Cerebellar nuclear complex (tissue), 1 donor: ENCODE data around the gene HMSD.
"Not testable (repeated sequence)": the region's sequence is repeated elsewhere in the genome, so short reads cannot be mapped to it uniquely, and the experiment has no call there.

Source experiments
- DNase-seq, 2 experiments: peaks; one replicate each; lab custom pipeline; 2025; lab: John Stamatoyannopoulos, UW

The HMSD gene, protein sequence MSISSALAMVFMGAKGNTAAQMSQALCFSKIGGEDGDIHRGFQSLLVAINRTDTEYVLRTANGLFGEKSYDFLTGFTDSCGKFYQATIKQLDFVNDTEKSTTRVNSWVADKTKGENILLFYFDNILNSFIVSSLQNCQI

DNA sequence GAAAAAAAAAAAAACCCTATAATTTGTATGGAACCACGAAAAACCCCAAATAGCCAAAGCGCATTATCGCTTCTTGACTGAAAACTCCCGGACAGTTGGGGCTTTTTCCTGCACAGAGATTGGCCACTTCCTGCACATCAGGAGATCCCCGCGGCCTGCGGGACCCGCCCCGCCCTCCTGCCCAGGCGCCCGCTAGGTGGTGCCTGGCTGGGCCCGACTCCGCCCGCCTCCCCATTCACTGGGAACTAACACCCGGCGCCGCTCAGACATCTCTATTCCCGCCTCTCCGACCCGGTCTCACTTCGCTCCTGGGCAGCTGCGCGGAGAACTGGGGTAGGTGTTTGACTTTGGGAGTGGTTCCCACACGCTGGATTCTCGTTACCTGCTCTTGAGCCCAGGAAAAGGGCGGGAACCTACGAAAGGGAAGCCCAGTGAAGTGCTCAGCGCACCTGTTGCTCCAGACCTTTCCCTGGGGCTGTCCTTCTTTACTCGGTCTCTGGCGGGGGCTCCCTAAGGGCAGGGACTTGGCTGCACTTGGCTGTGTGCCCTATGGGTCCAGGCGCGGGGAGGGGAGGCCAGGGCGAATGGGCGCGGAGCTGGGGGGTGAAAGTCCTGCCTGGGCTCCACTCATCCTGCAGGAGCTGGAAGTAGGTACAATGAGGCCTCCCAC lies at the start of gene HMSD:
TSS of gene HMSD (plus strand) at position 234 of the 670 bp plus-strand sequence. CDS start 4,155 bp downstream, outside the sequence.
- DNase-seq, result no peak

DNA sequence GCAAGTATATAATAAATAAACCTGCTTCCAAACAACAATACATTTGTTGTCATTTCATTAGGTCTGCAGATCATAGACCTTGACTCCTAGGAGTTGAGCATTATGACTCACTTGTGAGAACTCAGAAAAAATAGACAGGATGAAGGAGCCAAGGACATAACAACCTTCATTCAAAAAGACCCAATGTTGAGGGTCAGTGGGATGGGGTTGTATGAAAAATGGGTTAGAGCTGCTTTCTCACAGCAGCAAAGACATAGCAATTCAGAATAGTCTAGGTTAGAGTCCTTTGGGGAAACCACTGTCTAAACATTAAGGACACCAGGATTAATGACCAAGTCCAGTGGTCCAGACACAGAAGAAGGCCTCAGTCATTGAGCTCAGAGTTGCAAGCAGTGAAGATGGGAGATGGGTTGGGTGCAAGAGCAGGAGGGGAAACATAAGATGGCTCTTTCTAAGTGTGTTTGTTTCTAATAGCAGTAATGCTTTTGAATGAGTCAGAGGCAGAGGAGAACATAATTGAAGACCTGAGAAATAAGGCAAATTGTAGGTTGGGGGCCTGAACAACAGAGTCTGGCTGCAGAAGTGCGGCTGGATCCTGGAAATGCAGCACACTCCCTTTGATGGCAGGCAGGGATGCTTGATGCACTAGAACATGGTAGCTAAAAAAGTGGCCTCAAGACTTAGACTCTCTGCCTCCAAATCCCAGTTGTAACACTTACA lies 45.1 kb upstream of the HMSD start:
- no peak for DNase-seq

DNA sequence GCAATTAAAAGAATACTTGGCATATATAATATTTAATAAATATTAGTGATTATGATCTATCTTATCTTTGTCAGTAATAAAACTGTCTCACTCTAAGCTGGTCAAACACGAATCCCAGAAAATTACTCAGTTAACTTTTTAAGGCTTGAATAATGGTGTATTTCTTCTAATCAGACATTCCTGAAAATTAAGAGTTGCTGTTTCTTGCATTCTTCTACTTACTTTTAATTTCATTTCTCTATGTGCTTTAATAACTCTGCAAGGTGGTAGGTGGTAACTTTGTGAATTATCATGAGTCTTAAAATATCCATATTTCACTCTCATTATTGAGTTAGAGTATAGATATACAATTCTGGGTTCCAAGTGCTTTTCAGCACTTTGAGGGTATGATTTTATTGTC lies 44.4 kb upstream of the HMSD start:
- no peak for DNase-seq

DNA sequence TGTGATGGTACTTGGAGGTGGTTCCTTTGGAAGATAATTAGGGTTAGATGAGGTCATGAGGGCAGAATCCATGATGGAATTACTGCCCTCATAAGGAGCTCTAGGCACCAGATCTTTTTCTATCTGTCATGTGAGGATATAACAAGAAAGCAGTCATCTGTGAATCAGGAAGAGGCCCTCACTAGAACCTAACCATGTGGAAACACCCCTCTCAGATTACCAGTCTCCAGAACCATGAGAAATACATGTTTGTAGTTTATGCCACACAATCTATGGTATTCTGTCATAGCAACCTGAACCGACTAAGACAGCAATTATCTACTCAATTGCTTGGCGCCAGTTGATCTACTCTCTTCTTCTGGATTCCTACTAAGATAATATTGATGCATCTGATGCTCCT lies 43.7 kb upstream of the HMSD start:
- DNase-seq, result no peak

DNA sequence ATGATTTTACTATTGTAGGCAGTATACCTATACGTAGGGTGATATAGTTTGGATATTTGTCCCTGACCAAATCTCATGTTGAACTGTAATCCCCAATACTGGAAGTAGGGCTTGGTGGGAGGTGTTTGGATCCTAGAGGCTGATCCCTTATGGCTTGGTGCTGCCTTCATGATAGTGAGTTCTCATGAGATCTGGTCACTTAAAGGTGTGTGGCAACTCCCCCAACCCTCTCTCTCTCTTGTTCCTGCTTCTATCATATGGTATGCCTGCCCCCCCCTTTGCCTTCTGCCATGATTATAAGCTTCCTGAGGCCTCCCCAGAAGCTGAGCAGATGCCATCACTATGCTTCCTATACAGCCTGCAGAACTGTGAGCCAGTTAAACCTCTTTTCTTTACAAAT lies 43.0 kb upstream of the HMSD start:
- no peak for DNase-seq

DNA sequence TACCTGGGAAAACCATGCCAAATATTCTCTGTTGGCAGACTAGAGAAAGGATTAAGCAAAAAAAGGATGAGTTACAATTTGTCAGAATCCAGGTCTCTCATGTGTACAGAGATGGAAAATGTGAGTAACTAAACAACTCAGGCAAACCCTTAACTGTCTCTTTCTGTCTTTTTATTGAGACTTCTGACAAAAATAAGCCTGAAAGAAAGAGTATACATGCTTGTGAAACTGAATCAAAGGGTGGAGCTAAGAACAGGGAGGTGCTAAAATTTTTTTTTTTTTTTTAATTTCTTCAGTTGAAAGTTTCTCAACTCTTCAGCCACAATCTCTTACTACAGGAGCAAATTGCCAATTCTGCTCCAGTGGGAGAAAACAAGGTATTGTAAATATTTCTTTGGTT lies 41.4 kb upstream of the HMSD start, which contains the start of gene SERPINB10:
TSS of gene SERPINB10 (plus strand) at position 295 of the 400 bp plus-strand sequence. CDS start 7,553 bp downstream, outside the sequence.
- no peak for DNase-seq

DNA sequence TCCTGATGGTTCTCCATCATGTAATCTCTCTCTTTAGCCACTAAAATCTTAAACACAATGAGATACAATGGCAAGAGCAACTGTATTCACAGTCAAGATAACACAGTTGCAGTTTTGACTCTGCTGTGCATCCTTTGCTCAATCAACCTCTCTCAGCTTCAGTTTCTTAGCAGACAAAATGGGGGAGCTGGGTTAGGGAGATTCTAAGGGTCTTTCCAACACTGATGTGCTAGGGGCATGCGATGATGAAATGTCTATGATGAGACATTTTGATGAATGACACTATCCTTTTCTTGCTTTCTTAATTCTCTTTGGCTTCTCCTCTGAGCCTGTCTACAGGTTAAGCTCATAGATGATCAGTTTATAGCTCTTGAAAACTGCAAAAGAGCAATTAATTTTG lies 40.2 kb upstream of the HMSD start:
- no peak for DNase-seq

DNA sequence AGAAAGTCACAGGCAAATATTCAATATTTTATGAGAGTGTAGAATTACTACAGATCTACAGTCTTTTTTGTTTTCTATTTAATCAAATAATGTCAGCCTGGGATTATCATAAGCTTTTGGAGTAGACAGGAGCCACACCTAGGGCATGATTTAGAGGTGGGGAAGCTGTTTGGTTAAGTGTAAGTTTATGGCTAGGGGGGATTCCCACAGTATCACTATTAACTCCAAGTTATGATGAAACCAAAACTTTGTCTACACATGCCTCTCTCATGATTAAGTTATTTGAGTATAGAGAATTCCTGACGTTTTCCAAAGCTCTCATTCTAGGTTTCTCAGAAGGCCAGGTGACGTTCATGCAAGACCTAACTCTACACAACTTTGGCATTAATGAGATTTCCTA lies 39.2 kb upstream of the HMSD start:
- DNase-seq, result no peak

DNA sequence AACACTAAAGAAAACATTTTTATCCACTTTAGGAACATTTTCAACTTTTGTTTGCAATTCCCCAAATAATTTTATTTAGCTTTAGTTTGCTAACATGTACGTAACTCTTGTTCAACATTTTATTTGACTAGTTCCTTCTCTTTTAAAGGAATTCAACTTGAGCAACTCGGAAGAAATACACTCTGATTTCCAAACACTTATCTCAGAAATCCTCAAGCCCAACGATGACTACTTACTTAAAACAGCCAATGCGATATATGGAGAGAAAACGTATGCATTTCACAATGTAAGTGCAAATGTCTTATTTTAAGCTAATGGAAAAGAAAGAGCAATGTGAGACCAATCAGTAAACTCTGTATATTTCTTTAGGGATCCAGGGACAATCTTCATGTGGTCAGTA lies 31.3 kb upstream of the HMSD start:
- no peak for DNase-seq

DNA sequence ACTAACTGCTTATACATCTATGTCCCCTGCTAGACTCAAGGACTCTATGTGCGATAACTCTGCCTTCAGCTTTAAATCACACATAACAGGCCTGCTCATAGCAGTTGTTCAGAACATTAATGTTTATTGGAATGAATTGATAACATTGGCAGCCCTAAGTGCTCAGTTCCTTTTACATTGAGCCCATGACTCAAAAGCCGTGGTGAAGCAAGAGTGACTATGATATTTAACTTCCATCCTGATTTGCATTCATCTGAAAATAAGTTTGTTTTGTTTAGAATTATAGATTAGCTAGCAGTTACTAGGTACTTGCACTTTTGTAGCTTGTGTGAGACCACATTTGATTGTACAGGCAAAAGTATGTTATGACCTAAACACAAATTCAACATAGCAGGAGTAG lies 27.1 kb upstream of the HMSD start:
- no peak for DNase-seq

DNA sequence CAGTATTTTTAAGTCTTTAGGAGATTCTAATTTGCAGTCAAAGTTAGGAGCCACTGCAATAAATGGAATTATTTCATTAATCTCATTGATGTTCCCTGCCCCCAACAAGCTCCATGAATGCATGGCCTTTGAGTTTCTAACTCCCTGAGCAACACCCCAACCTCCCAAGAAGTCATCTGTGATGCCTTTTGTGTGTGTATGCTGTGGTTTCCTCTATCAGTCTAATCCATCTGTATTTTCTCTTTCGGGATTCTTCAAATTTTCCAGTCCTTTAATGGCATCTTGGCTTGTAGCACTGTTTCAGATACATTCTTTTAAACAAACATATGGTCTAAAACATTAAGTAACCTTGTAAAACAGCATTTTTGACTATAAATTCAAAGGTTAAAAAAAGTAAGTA lies 24.6 kb upstream of the HMSD start:
- no peak for DNase-seq

DNA sequence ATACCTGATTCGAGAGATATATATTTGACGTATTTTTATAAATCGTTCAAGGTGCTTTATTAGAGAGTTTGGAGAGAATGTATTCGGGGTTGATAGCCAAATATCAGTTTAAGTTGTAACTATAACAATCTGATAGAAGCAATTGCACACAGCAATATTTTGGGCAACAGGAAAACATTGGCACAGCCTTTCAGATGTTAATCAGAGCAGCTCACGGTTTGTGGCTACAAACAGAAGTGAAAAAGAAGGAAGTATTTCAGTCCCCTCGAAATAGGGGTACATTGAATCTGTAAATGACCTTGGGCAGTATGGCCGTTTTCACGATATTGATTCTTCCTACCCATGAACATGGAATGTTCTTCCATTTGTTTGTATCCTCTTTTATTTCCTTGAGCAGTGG lies 20.8 kb upstream of the HMSD start:
- DNase-seq, result no peak

DNA sequence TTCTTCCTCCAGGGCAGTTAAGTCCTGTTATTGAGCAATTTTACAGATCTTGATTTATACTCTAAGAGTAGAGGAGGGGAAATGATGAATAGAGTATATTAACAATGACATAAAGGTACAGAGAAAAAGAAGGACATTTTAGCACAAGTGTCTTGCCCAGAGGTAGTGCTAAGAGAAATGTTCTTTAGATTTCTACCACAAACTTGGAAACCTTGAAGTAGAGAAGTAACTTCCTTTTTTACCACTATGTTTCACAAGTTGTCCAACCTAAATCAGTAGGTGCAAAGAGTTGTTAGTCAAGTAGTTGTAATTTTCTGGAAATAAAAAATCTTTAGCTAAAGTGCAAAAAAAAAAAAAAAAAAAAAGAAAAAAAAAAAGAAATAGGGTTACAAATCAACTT lies 19.7 kb upstream of the HMSD start:
- not testable (repeated sequence) for DNase-seq

DNA sequence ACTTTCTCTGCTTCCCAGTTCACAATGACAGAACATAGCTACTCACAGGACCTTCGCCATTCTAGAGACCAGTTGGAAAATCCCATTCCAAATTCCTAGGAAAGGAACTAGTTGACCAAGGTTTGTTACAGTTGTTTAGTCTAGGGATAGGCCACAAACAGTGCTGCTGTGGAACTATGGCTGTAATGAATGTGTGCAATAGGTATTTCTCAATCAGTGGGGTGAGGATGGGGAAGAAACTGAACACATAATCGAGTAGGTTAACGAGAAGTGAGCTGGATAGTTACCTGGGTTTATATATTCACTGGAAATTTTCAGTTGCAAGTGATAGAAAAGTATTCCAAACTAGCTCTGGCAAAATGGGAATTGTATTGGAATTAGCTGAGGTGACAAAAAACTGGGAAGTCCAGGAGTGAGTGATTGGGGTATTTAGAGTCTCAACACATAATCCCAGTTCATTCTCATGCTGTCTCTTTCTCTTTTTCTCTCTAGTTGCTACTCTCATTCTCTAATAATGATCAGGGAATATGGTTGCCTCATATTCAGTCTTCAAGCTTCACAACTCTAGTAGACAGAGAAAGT lies 18.2 kb upstream of the HMSD start:
- no peak for DNase-seq

DNA sequence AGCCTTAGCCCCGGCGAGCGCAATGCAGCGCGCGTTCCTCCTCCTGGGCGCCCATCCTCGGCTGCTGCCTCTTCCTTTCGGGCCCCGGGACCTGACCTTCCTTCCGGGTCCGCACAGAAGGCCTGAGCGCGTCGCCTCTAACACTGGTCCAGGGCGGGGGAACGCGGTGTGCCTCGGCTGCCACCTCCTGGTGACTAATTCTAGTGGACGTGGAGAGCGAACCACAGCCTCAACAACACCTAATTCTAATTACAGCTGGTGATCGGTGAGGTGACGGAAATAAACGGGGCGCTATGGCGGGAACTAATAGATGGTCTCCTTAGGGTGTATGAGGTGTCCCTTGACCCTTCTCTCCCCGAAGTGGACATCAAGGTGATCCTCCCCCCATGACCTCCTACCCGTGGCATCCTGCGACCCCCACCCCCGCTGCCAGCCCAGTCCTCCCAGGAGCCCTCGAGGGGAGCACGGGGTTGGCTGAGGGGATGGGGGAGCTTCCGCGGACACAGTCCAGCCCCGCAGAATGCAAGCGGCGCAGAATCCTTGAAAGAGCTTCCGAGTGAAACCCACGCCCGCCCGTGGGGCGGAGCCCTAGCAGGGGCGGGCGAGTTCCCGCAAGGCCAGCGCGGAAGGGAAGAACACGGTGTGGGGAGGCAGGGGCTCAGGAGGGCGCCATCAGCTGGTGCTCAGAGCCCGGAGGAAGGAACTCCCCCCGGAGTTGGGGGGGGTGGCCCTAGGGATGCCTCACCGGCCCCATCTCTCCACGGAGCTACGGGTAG lies 12.8 kb upstream of the HMSD start:
- no peak for DNase-seq

DNA sequence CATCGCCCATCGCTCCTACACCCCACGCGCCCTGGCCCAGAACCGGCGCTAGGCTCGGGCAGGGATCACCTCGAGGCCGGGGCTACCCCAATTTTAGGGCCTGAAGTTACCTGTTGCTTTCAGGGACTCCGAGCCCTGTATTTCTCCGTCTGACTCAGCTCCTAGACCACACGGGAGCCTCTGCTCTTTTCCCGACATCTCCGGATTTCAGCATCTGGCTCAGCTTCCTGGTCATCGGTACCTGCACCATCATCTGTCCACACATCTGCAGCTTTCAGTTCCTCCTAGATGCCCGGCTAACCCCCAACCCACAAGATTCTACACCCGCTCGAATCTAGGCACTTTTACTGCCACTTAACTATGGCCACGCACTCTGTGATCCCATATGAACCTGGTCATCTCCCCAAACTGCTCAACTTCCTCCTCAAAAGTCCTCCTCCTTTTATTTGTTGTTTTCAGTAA lies 12.1 kb upstream of the HMSD start:
- DNase-seq, result no peak

DNA sequence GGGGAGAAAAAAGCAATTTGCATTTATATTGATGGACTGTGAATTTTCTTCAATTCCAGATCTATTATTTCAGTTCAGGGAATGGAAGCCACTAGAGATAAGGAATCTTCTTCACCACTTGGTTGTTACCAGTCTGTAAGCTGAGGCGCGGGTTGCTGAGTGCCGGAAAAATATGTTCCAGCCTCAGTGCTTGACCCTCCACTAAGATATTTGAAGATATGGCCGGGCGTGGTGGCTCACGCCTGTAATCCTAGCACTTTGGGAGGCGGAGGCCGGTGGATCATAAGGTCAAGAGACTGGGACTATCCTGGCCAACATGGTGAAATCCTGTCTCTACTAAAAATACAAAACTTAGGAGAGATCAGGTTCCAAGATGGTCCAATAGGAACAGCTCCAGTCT lies 9.1 kb upstream of the HMSD start:
- no peak for DNase-seq

DNA sequence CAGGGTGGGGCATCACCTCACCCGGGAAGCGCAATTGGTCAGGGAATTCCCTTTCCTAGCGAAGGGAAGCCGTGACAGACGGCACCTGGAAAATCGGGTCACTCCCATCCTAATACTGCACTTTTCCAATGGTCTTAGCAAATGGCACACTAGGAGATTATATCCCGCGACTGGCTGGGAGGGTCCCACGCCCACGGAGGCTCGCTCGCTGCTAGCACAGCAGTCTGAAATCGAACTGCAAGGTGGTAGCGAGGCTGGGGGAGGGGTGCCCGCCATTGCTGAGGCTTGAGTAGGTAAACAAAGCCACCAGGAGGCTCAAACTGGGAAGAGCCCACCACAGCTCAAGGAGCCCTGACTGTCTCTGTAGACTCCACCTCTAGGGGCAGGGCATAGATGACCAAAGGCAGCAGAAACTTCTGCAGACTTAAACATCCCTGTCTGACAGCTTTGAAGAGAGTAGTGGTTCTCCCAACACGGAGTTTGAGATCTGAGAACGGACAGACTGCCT lies 8.5 kb upstream of the HMSD start:
- DNase-seq, result not testable (repeated sequence)

DNA sequence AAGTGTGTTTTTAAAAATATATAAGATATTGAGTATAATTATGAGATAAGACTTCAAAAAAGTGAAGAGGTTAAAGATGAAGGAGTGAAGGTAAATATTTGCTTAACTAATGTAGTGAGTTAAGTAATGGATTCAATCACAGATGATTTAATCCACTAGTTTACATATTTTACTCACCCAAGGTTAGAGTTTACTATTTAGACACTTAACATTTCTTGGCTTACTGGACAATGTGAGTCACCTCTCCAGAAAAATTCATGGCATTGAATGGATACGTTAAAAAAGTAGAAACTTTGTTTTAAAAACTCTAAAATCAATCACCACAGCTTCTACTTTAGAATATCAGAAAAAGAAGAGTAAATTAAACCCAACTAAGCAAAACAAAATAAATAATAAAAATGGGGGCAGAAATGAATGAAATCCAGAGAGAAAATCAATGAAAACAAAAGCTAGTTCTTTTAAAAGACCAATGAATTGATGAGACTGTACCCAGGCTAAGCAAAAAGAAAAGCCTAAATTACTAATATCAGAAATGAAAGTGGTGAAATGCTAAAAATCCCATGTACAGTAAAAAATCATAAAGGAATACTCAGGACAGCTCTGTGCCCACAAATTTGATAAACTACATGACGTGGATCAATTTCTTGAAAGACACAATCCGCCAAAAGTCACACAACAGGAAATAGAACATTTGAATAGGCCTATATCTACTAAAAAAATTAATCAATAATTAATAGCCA lies 1.9 kb upstream of the HMSD start:
- DNase-seq, result no peak

DNA sequence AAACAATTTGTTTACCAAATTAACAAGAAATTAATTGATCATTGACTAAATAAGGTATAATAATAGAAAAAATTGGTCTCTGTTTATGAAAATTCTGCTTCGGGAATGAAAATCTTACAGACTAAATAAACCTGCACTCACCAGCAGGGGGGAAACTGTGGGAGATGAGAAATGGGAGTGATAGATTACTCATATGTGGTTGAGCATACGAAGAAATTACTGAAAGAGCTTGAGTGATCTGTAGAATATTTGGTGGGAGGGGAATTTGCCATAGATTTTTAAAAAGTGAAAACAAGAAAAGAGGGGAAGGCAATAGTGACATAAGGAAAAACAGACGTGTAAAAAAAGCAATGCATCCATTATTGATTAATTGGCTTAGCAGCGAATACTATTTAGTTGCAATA lies 2.2 kb downstream of the HMSD start:
- no peak for DNase-seq

DNA sequence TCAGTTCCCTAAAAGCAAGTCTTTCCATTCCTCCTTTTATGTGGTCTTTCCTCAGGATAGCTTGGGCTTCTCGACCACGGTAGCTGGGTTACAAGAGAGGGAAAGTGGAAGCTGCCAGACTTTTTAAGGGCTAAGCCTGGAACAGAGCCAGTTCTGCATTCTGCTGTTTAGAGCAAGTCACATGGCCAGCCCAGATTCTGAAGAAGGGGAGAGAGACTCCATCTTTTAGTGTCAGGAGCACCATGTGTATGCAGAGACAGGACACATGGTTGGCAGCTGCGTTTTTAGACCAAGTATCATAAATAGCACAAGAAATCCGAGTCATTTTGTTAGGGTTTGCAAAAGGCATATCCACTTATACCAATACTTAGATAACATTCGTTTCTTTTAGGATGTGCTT lies 4.7 kb downstream of the HMSD start:
- no peak for DNase-seq
